Epithelial cell of proximal tubule (primary cell): Measurements from ENCODE around the gene MPPED1. TPM values are rescaled to one million over a fixed set of nuclear protein-coding genes. Genes with fewer than 3 reads are reported as not detected.

Experiments
- DNase-seq: peaks from one replicate; pipeline ENCODE4 v3.0.0-alpha.2; 2011; ENCODE audit warnings: low read depth
- H3K4me3 ChIP-seq: 2 replicates; pipeline ENCODE4 v1.5.1; 2011; ENCODE audit warnings: low read depth, mild to moderate bottlenecking, low read length
- CTCF ChIP-seq: conservative IDR thresholded peaks from 2 replicates; pipeline ENCODE4 v1.5.1; 2012; ENCODE audit warnings: low read depth, mild to moderate bottlenecking, low read length
- total RNA-seq: library from RNA; depleted of rRNA; stranded (reverse); fragments of >200 nt; gene quantifications from 2 replicates; pipeline ENCODE4 v1.2.3, GENCODE V29; 2015

The MPPED1 gene
- total RNA-seq, 1 donor from 2014 or later, result not detected

- no peak for DNase-seq
- TF ChIP-seq CTCF, result no peak
- H3K4me3 ChIP-seq, result no peak overlapping the region
Observed at GRCh38 chr22:43533156-43533530, 121.3 kb downstream of the MPPED1 start.

GRCh38 chr22:43533656-43534428 lies 122.0 kb downstream of the MPPED1 start:
- no peak for TF ChIP-seq CTCF
- no peak for DNase-seq
- no peak overlapping the region for H3K4me3 ChIP-seq

GRCh38 chr22:43534916-43535315 lies 123.1 kb downstream of the MPPED1 start:
- no peak for TF ChIP-seq CTCF
- no peak overlapping the region for H3K4me3 ChIP-seq
- no peak for DNase-seq

- no peak overlapping the region for H3K4me3 ChIP-seq
- no peak for DNase-seq
- no peak for TF ChIP-seq CTCF
Observed at GRCh38 chr22:43535336-43535735, 123.5 kb downstream of the MPPED1 start.

GRCh38 chr22:43535741-43536140 lies 123.9 kb downstream of the MPPED1 start:
- no peak for DNase-seq
- no peak for TF ChIP-seq CTCF
- H3K4me3 ChIP-seq, result no peak overlapping the region

- no peak for DNase-seq
- TF ChIP-seq CTCF, result no peak
- H3K4me3 ChIP-seq, result no peak overlapping the region
Observed at GRCh38 chr22:43537019-43537585, 125.3 kb downstream of the MPPED1 start.
